Hepatocyte (in vitro differentiated cells): ENCODE measurements around the gene PROZ. TPM values are rescaled to one million over a fixed set of nuclear protein-coding genes. Genes with fewer than 3 reads are reported as not detected.

Experiments
- DNase-seq: peaks from one replicate; pipeline ENCODE4 v3.0.0-alpha.2; 2016; ENCODE audit warnings: low spot score
- H2AFZ ChIP-seq: fragments of 200-600 bp; sonication (generic); 2 replicates; pipeline ENCODE4 v1.6.0; 2016; ENCODE audit warnings: antibody characterized with exemption, mild to moderate bottlenecking
- H3K27ac ChIP-seq: fragments of 200-600 bp; sonication (generic); 2 replicates; pipeline ENCODE4 v1.5.1; 2016; ENCODE audit warnings: mild to moderate bottlenecking
- H3K27me3 ChIP-seq: fragments of 200-600 bp; sonication (generic); 2 replicates; pipeline ENCODE4 v1.6.1; 2016
- H3K36me3 ChIP-seq: fragments of 200-600 bp; sonication (generic); replicated peaks from 2 replicates; pipeline ENCODE4 v1.5.1; 2016; ENCODE audit warnings: low read depth; ENCODE audit not compliant: insufficient read depth
- H3K4me1 ChIP-seq: fragments of 200-600 bp; sonication (generic); 2 replicates; pipeline ENCODE4 v1.5.1; 2016; ENCODE audit warnings: mild to moderate bottlenecking, moderate library complexity; ENCODE audit not compliant: insufficient read depth
- H3K4me2 ChIP-seq: fragments of 200-600 bp; sonication (generic); 2 replicates; pipeline ENCODE4 v1.6.0; 2016
- H3K4me3 ChIP-seq: fragments of 200-600 bp; sonication (generic); 2 replicates; pipeline ENCODE4 v1.5.1; 2016; ENCODE audit warnings: mild to moderate bottlenecking
- H3K79me2 ChIP-seq: fragments of 200-600 bp; sonication (generic); 2 replicates; pipeline ENCODE4 v1.6.0; 2017; ENCODE audit warnings: mild to moderate bottlenecking
- H3K9me2 ChIP-seq: fragments of 200-600 bp; sonication (generic); replicated peaks from 2 replicates; pipeline ENCODE4 v1.6.0; 2017; ENCODE audit warnings: mild to moderate bottlenecking; ENCODE audit not compliant: insufficient read depth
- H3K9me3 ChIP-seq: fragments of 200-600 bp; sonication (generic); 2 replicates; pipeline ENCODE4 v1.5.1; 2016; ENCODE audit warnings: low read depth, mild to moderate bottlenecking
- H4K20me1 ChIP-seq: fragments of 200-600 bp; sonication (generic); 2 replicates; pipeline ENCODE4 v1.6.0; 2016; ENCODE audit warnings: mild to moderate bottlenecking; ENCODE audit not compliant: insufficient read depth, poor library complexity, severe bottlenecking
- EZH2 ChIP-seq: fragments of 200-600 bp; sonication (generic); IDR thresholded peaks from 2 replicates; pipeline ENCODE4 v1.6.1; 2016; ENCODE audit warnings: antibody characterized with exemption, mild to moderate bottlenecking, borderline replicate concordance
- EZH2phosphoT487 ChIP-seq: fragments of 200-600 bp; sonication (generic); IDR thresholded peaks from one replicate; pipeline ENCODE4 v1.6.1; 2018; ENCODE audit warnings: antibody characterized with exemption, mild to moderate bottlenecking, low read depth, moderate library complexity; ENCODE audit not compliant: unreplicated experiment, severe bottlenecking
- WGBS: methylation state at CpG from one replicate; pipeline ENCODE4 v1.1.6; 2016; ENCODE audit warnings: low lambda C conversion rate; ENCODE audit errors: missing lambda C conversion rate; 5-methylcytosine and 5-hydroxymethylcytosine counted together
- polyA plus RNA-seq: library from polyadenylated mRNA; unstranded; fragments of >200 nt; fragmentation: Nextera tagmentation; extraction: Ambion mirVana; gene quantifications from 2 replicates; pipeline ENCODE4 v1.2.1, GENCODE V29; 2016
- total RNA-seq: library from RNA; depleted of rRNA; stranded (reverse); fragments of >200 nt; gene quantifications from 2 replicates; pipeline ENCODE4 v1.2.3, GENCODE V29; 2014
- TF ChIP-seq, protein P1 (sequence below): fragments of 200-600 bp; sonication (generic); IDR thresholded peaks from 2 replicates; pipeline ENCODE4 v1.5.1; 2016; ENCODE audit warnings: antibody characterized with exemption, mild to moderate bottlenecking; ENCODE audit not compliant: poor library complexity

The PROZ gene
- total and polyA plus RNA-seq, 2 experiments from 2014 or later, result 4.7 TPM

DNA sequence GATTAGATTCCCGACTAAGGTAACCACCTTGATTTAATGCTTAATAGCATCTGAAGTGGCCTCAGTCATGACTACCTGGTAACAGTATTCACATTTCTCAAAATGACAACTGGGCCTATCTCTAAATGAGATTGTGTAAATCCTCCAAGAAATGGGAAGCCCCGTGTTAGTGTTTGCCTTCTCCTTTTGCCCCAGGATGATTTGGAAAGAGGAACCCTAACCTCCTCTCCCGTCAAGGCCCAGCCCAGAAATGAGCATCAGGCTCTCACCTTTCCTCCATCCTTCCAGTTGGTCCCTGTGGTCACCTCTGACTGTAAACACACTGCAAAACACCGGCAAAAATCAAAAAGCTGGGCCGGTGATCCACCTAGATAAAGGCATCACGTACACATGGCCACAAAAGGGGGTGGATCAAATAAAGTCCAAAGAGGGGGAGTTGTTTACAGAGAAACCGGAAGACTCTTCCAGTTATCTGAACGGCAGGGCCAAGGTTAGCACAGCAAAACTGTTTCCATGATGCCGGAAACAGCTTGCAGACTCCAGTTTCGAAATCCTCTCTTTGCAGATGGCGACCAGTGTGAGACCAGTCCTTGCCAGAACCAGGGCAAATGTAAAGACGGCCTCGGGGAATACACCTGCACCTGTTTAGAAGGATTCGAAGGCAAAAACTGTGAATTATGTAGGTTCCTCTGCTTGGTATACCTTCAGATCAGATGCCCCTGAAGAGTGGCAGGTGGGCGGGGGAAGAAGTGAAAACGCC is 19.5 kb upstream of the PROZ start:
- Histone ChIP-seq H3K9me2 (no peaks in the 10 kb centered on the region), H3K4me1 (no peaks in the 10 kb centered on the region), H3K4me2 (no peak overlapping the region), H3K9me3 (no peaks in the 10 kb centered on the region), H3K27ac (no peak overlapping the region), H3K79me2 (no peaks in the 10 kb centered on the region), H4K20me1 (no peaks in the 10 kb centered on the region), H3K4me3 (no peak overlapping the region), H3K27me3 (no peaks in the 10 kb centered on the region), H3K36me3 (no peaks in the 10 kb centered on the region), H2AFZ (no peak overlapping the region)
- no peak for TF ChIP-seq EZH2phosphoT487
- no peak for TF ChIP-seq EZH2
- TF ChIP-seq, protein P1, sequence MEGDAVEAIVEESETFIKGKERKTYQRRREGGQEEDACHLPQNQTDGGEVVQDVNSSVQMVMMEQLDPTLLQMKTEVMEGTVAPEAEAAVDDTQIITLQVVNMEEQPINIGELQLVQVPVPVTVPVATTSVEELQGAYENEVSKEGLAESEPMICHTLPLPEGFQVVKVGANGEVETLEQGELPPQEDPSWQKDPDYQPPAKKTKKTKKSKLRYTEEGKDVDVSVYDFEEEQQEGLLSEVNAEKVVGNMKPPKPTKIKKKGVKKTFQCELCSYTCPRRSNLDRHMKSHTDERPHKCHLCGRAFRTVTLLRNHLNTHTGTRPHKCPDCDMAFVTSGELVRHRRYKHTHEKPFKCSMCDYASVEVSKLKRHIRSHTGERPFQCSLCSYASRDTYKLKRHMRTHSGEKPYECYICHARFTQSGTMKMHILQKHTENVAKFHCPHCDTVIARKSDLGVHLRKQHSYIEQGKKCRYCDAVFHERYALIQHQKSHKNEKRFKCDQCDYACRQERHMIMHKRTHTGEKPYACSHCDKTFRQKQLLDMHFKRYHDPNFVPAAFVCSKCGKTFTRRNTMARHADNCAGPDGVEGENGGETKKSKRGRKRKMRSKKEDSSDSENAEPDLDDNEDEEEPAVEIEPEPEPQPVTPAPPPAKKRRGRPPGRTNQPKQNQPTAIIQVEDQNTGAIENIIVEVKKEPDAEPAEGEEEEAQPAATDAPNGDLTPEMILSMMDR, result no peak
- WGBS, result 74% methylated on average over 16 of the region's 16 CpGs
- peak; percentile 35 for DNase-seq

DNA sequence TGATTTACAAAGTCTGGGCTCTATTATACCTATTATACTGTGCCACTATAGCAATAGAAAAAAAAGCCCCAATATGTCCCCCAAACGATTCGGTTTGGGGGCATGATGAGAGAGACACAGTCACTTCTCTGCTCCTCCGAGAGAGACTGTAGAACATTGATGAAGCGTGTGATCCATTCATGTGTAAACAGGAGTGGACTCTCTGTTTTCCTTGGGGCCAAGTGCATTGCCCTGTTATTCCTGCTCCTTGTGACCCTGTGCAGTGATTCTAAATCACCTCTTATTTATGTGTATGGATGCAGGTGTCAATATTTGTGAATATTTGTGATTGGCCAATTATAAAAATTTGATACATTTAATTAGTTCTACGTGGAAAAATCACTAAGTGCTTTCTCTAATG is 18.9 kb upstream of the PROZ start:
- no peak for DNase-seq
- Histone ChIP-seq H2AFZ (no peak overlapping the region), H3K9me3 (no peaks in the 10 kb centered on the region), H3K4me2 (no peak overlapping the region), H3K4me3 (no peak overlapping the region), H3K9me2 (no peaks in the 10 kb centered on the region), H3K4me1 (no peaks in the 10 kb centered on the region), H3K36me3 (no peaks in the 10 kb centered on the region), H4K20me1 (no peaks in the 10 kb centered on the region), H3K27me3 (no peaks in the 10 kb centered on the region), H3K79me2 (no peaks in the 10 kb centered on the region), H3K27ac (no peak overlapping the region)
- 81% methylated on average over 5 of the region's 5 CpGs for WGBS
- TF ChIP-seq EZH2, result no peak
- no peak for TF ChIP-seq EZH2phosphoT487
- TF ChIP-seq, protein P1, result no peak

DNA sequence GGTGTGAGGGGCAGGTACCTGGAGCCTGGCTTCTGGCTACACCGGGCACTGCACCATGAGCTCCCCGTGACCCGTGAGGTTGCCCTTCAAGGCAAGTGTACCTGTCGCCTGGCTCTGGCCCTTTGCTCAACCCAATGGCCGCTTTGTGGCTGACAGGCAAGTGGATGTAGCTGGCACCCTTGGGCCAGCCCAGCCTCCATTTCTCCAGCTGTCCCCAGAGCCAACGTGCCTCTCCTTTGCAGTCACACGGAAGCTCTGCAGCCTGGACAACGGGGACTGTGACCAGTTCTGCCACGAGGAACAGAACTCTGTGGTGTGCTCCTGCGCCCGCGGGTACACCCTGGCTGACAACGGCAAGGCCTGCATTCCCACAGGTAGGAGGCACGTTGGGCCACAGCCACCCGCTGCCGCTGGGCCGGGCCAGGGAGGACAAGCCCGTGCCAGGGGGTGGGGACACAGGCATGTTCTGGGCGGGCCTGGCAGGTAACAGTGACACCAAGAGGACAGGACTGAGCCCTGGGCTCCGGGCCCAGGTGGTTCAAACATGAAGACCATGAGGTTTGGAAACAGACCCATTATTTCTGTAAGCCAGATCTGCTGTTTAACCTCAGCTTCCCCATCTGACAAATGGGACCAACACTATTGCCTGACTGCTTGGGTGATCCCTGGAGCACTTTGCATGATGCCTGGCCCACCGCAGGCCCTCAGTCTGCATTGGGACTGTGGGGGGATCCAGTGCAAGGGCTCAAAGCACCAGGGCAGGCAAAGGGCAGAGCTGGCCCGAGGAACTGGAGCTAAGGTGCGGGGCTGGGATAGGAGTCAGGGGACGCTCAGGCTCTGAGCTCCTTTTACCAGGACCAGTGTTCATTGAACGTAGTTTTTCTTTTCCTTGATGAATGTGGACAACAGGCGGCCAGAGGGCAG is 17.5 kb upstream of the PROZ start:
- H4K20me1 ChIP-seq, result no peaks in the 10 kb centered on the region
- H3K79me2 ChIP-seq, result no peaks in the 10 kb centered on the region
- no peak for DNase-seq
- no peaks in the 10 kb centered on the region for H3K27me3 ChIP-seq
- no peaks in the 10 kb centered on the region for H3K4me1 ChIP-seq
- no peak overlapping the region for H3K27ac ChIP-seq
- H3K9me2 ChIP-seq, result no peaks in the 10 kb centered on the region
- H3K4me2 ChIP-seq, result no peak overlapping the region
- WGBS, result 96% methylated on average over 26 of the region's 26 CpGs
- no peak overlapping the region for H2AFZ ChIP-seq
- TF ChIP-seq, protein P1, result no peak
- TF ChIP-seq EZH2phosphoT487, result no peak
- no peaks in the 10 kb centered on the region for H3K9me3 ChIP-seq
- H3K36me3 ChIP-seq, result no peaks in the 10 kb centered on the region
- H3K4me3 ChIP-seq, result no peak overlapping the region
